Measurements from ENCODE around the gene CD163.
A peak's percentile ranks its signal among the peaks of the same experiment; 100 is the strongest.

Gene CD163
- long read RNA-seq: 0 reads

- Histone ChIP-seq H3K27me3 (ENCODE audit: insufficient read depth, poor library complexity, severe bottlenecking) (peaks cover 6% of the 10 kb centered on the region), H3K4me3 (replicated peaks; ENCODE audit: insufficient read depth, low read length) (no peak within 1 kb of the TSS), H3K27ac (replicated peaks) (no peak within 1 kb of the TSS)
- TF ChIP-seq POLR2AphosphoS5 (IDR thresholded peaks at IDR 0.05; ENCODE audit: low read depth) (no peak), SPI1 (IDR thresholded peaks at IDR 0.05; ENCODE audit: borderline replicate concordance, low read depth) (peak; percentile 97), GABPA (IDR thresholded peaks at IDR 0.05; ENCODE audit: low read depth) (peak; percentile 25; the same call in 1 of the 2 replicates), REST (IDR thresholded peaks at IDR 0.05; ENCODE audit: insufficient replicate concordance, low read depth) (no peak), CTCF (IDR thresholded peaks at IDR 0.05; ENCODE audit: insufficient read depth, low read length) (no peak)
- peak; percentile 35 to 59 for DNase-seq (ENCODE audit: low read depth in 1 of 2, low spot score in 1 of 2)
Measured at GRCh38 chr12:7503686-7504415, at the start of gene CD163. Gene CD163, minus strand, starts transcription at chr12:7503777. Its CDS starts 87 bp downstream, at chr12:7503690.

GRCh38 chr12:7542813-7543212 is 39.2 kb upstream of the CD163 start:
- TF ChIP-seq POLR2AphosphoS5 (IDR thresholded peaks at IDR 0.05; ENCODE audit: low read depth): no peak
- no peak for TF ChIP-seq CTCF (IDR thresholded peaks at IDR 0.05; ENCODE audit: insufficient read depth, low read length)
- no peak for TF ChIP-seq REST (IDR thresholded peaks at IDR 0.05; ENCODE audit: insufficient replicate concordance, low read depth)
- no peak; the same call in 1 of the 2 replicates for TF ChIP-seq SPI1 (IDR thresholded peaks at IDR 0.05; ENCODE audit: borderline replicate concordance, low read depth)
- H3K27ac ChIP-seq (replicated peaks): no peak overlapping the region
- peak; percentile 2 to 28 for DNase-seq (ENCODE audit: low read depth in 1 of 2, low spot score in 1 of 2)
- no peaks in the 10 kb centered on the region for H3K27me3 ChIP-seq (ENCODE audit: insufficient read depth, poor library complexity, severe bottlenecking)
- no peak overlapping the region for H3K4me3 ChIP-seq (replicated peaks; ENCODE audit: insufficient read depth, low read length)

GRCh38 chr12:7542046-7542445 is 38.5 kb upstream of the CD163 start:
- H3K4me3 ChIP-seq (replicated peaks; ENCODE audit: insufficient read depth, low read length): no peak overlapping the region
- no peaks in the 10 kb centered on the region for H3K27me3 ChIP-seq (ENCODE audit: insufficient read depth, poor library complexity, severe bottlenecking)
- no peak for TF ChIP-seq REST (IDR thresholded peaks at IDR 0.05; ENCODE audit: insufficient replicate concordance, low read depth)
- no peak for TF ChIP-seq SPI1 (IDR thresholded peaks at IDR 0.05; ENCODE audit: borderline replicate concordance, low read depth)
- TF ChIP-seq POLR2AphosphoS5 (IDR thresholded peaks at IDR 0.05; ENCODE audit: low read depth): no peak
- no peak for TF ChIP-seq CTCF (IDR thresholded peaks at IDR 0.05; ENCODE audit: insufficient read depth, low read length)
- TF ChIP-seq GABPA (IDR thresholded peaks at IDR 0.05; ENCODE audit: low read depth): no peak
- no peak for DNase-seq (ENCODE audit: low read depth in 1 of 2, low spot score in 1 of 2)
- no peak overlapping the region for H3K27ac ChIP-seq (replicated peaks)

Measured in HL-60 (cell line).